Medulla oblongata (tissue), 1 donor: ENCODE data around the gene THADA.
"Not testable (repeated sequence)": the region's sequence is repeated elsewhere in the genome, so short reads cannot be mapped to it uniquely, and the experiment has no call there.

Experiments
- DNase-seq: peaks from one replicate; pipeline ENCODE4 v3.0.0-alpha.2; 2015; ENCODE audit errors: extremely low spot score

The THADA gene

GRCh38 chr2:43414586-43415135 is 181.2 kb downstream of the THADA start:
- DNase-seq: no peak

GRCh38 chr2:43414033-43414432 is 181.8 kb downstream of the THADA start:
- no peak for DNase-seq

GRCh38 chr2:43412114-43412753 is 183.6 kb downstream of the THADA start:
- DNase-seq: no peak

GRCh38 chr2:43410055-43410604 is 185.7 kb downstream of the THADA start:
- no peak for DNase-seq

GRCh38 chr2:43408407-43409160 is 187.3 kb downstream of the THADA start:
- DNase-seq: peak; percentile 79

GRCh38 chr2:43407935-43408334 is 187.9 kb downstream of the THADA start:
- DNase-seq: no peak

- no peak for DNase-seq
These were observed 189.1 kb downstream of the THADA start for GRCh38 chr2:43406651-43407279.

- DNase-seq: no peak
These were observed 190.0 kb downstream of the THADA start for GRCh38 chr2:43405829-43406228.

- DNase-seq: no peak
These were observed 193.3 kb downstream of the THADA start for GRCh38 chr2:43402452-43402937.

GRCh38 chr2:43402002-43402401 is 193.8 kb downstream of the THADA start:
- DNase-seq: no peak

- no peak for DNase-seq
These were observed 195.3 kb downstream of the THADA start for GRCh38 chr2:43400508-43400907.

GRCh38 chr2:43399515-43400264 is 196.1 kb downstream of the THADA start:
- DNase-seq: no peak

- no peak for DNase-seq
These were observed 196.7 kb downstream of the THADA start for GRCh38 chr2:43399098-43399497.

- DNase-seq: no peak
These were observed 198.0 kb downstream of the THADA start for GRCh38 chr2:43397821-43398220.

GRCh38 chr2:43397411-43397810 is 198.4 kb downstream of the THADA start:
- no peak for DNase-seq

- not testable (repeated sequence) for DNase-seq
These were observed 199.5 kb downstream of the THADA start for GRCh38 chr2:43396344-43396743.

GRCh38 chr2:43393918-43394317 is 201.9 kb downstream of the THADA start:
- DNase-seq: no peak

- DNase-seq: no peak
These were observed 204.0 kb downstream of the THADA start for GRCh38 chr2:43391878-43392215.

- DNase-seq: no peak
These were observed 204.5 kb downstream of the THADA start for GRCh38 chr2:43391201-43391877.

GRCh38 chr2:43389581-43390466 is 206.0 kb downstream of the THADA start:
- no peak for DNase-seq
